Skeletal muscle cell (primary cell): ENCODE measurements around the gene SPATS2.
"Not testable (repeated sequence)": the region's sequence is repeated elsewhere in the genome, so short reads cannot be mapped to it uniquely, and the experiment has no call there.

Experiments
- DNase-seq: peaks from one replicate; pipeline ENCODE4 v3.0.0-alpha.2; 2010; ENCODE audit warnings: low read depth
- H3K4me3 ChIP-seq: 2 replicates; pipeline ENCODE4 v1.5.1; 2011; ENCODE audit warnings: low read depth, mild to moderate bottlenecking, control low read depth, low read length, moderate library complexity

SPATS2 gene

GRCh38 chr12:49367381-49368239, at the start of gene SPATS2:
Gene SPATS2, plus strand, starts transcription at chr12:49367462. Its CDS starts 93,551 bp downstream, at chr12:49461013.
- H3K4me3 ChIP-seq = peak within 1 kb of the TSS; percentile 78
- no peak for DNase-seq

- not testable (repeated sequence) for DNase-seq
These were observed 46.7 kb upstream of the SPATS2 start for GRCh38 chr12:49320411-49321103.

GRCh38 chr12:49322367-49322707, 44.9 kb upstream of the SPATS2 start:
- peak overlapping the region; percentile 57 for H3K4me3 ChIP-seq
- DNase-seq = no peak

More at GRCh38 chr12:49320411-49321103, 46.7 kb upstream of the SPATS2 start:
- H3K4me3 ChIP-seq = not testable (repeated sequence)

GRCh38 chr12:49322708-49323523, 44.3 kb upstream of the SPATS2 start, which contains the start of gene TROAP:
Gene TROAP, plus strand, starts transcription at chr12:49323255. Its CDS starts 354 bp downstream, at chr12:49323609.
- DNase-seq = peak; percentile 93
- H3K4me3 ChIP-seq = peak within 1 kb of the TSS; percentile 57

- DNase-seq = no peak
- H3K4me3 ChIP-seq = peak overlapping the region; percentile 57
These were observed 43.7 kb upstream of the SPATS2 start for GRCh38 chr12:49323524-49324097.

- DNase-seq = no peak
- H3K4me3 ChIP-seq = no peak overlapping the region
These were observed 41.7 kb upstream of the SPATS2 start for GRCh38 chr12:49325606-49326005.

- no peak for DNase-seq
- no peak overlapping the region for H3K4me3 ChIP-seq
These were observed 39.9 kb upstream of the SPATS2 start for GRCh38 chr12:49327368-49327767.

GRCh38 chr12:49327887-49328286, 39.4 kb upstream of the SPATS2 start:
- DNase-seq = no peak
- H3K4me3 ChIP-seq = no peak overlapping the region

- H3K4me3 ChIP-seq = no peak overlapping the region
- DNase-seq = no peak
These were observed 38.4 kb upstream of the SPATS2 start for GRCh38 chr12:49328816-49329215.

GRCh38 chr12:49330032-49330619, 37.1 kb upstream of the SPATS2 start:
- H3K4me3 ChIP-seq = no peak overlapping the region
- DNase-seq = no peak

- no peak for DNase-seq
- H3K4me3 ChIP-seq = no peak overlapping the region
These were observed 36.5 kb upstream of the SPATS2 start for GRCh38 chr12:49330631-49331379.

- DNase-seq = peak; percentile 38
- H3K4me3 ChIP-seq = no peak overlapping the region
These were observed 35.7 kb upstream of the SPATS2 start for GRCh38 chr12:49331380-49332222.

GRCh38 chr12:49332441-49332861, 34.8 kb upstream of the SPATS2 start:
- no peak for DNase-seq
- H3K4me3 ChIP-seq = no peak overlapping the region

GRCh38 chr12:49332891-49333371, 34.3 kb upstream of the SPATS2 start:
- no peak overlapping the region for H3K4me3 ChIP-seq
- no peak for DNase-seq

- not testable (repeated sequence) for DNase-seq, H3K4me3 ChIP-seq
These were observed 33.5 kb upstream of the SPATS2 start for GRCh38 chr12:49333778-49334177.

GRCh38 chr12:49334226-49334625, 33.0 kb upstream of the SPATS2 start:
- no peak for DNase-seq
- H3K4me3 ChIP-seq = no peak overlapping the region

- no peak for DNase-seq
These were observed 32.6 kb upstream of the SPATS2 start for GRCh38 chr12:49334681-49335080.

More at GRCh38 chr12:49334681-49335080, 32.6 kb upstream of the SPATS2 start:
- no peak overlapping the region for H3K4me3 ChIP-seq
